PC-3 (cell line): Measurements from ENCODE around the gene RHOV.

Experiments used
- CTCF ChIP-seq: fragments of 300-600 bp; sonication (generic); conservative IDR thresholded peaks from 2 replicates; pipeline ENCODE4 v1.5.1; 2017; ENCODE audit warnings: antibody characterized with exemption, low read depth, mild to moderate bottlenecking, low read length
- EZH2 ChIP-seq: fragments of 300-600 bp; sonication (generic); IDR thresholded peaks from one replicate; pipeline ENCODE4 v1.6.1; 2017; ENCODE audit warnings: antibody characterized with exemption, mild to moderate bottlenecking, low read length; ENCODE audit not compliant: unreplicated experiment

GRCh38 chr15:40845511-40846284 lies 28.3 kb downstream of the RHOV start:
- no peak for TF ChIP-seq CTCF
- TF ChIP-seq EZH2, result no peak
